ACC112 (cell line): Measurements from ENCODE around the gene MACIR.

Experiments
- H2AFZ ChIP-seq: fragments of 200-600 bp; sonication (generic); one replicate; pipeline ENCODE4 v1.6.0; 2017; ENCODE audit warnings: antibody characterized with exemption, low read length; ENCODE audit not compliant: unreplicated experiment
- H3K27ac ChIP-seq: fragments of 200-600 bp; sonication (generic); 2 replicates; pipeline ENCODE4 v1.5.1; 2014; ENCODE audit warnings: low read depth, mild to moderate bottlenecking, antibody characterized with exemption, low read length, moderate library complexity
- H3K27me3 ChIP-seq: fragments of 200-600 bp; sonication (generic); 2 replicates; pipeline ENCODE4 v1.6.1; 2014; ENCODE audit warnings: mild to moderate bottlenecking, antibody characterized with exemption, low read length, moderate library complexity, mixed read lengths; ENCODE audit not compliant: insufficient read depth
- H3K36me3 ChIP-seq: fragments of 200-600 bp; sonication (generic); 2 replicates; pipeline ENCODE4 v1.6.1; 2016; ENCODE audit warnings: mild to moderate bottlenecking, antibody characterized with exemption, low read length, moderate library complexity, mixed read lengths; ENCODE audit not compliant: insufficient read depth
- H3K4me1 ChIP-seq: fragments of 200-600 bp; sonication (generic); one replicate; pipeline ENCODE4 v1.6.1; 2016; ENCODE audit warnings: low read length, mixed read lengths; ENCODE audit not compliant: insufficient read depth, unreplicated experiment, control insufficient read depth
- H3K4me3 ChIP-seq: fragments of 200-600 bp; sonication (generic); 2 replicates; pipeline ENCODE4 v1.5.1; 2014; ENCODE audit warnings: mild to moderate bottlenecking, low read depth, low read length
- H3K79me2 ChIP-seq: fragments of 200-600 bp; sonication (generic); one replicate; pipeline ENCODE4 v1.6.0; 2016; ENCODE audit warnings: low read length; ENCODE audit not compliant: control insufficient read depth, unreplicated experiment, insufficient read depth

MACIR gene

DNA sequence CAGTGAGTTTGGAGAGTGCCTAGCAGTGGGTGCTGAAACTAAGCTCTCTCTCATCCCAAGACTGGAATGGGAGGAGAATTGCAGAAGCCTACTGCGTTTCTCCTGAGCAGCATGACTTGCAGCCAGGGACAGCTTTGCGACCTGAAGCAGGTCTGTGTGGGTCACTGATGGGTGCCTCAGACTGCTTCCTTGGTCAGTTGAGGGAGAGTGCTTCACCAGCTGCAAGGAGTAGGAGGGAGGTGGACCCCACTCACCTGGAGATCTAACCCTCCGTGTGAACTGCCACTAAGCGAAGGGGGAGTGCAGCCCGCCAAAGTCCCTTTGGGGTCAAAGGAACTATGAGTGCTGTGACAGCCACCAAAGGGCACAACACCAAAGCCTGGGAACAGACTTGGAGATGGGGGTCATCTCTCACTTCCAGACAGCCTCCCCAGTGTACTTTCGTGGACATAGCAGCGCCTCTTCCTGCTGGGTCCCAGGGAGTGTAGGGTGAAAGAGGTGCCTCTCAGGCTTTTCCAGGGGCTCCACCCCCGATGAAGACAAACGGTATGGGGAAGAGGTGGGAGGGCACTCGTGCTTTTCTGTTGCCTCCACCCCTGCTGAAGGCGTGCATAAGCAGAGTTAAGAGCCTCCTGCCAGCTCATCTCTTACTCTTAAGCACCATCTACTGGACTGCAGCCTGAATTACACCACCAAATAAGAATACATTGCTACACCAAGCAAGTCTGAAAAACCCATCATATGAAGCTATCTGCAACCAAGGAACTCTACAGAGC, 34.3 kb upstream of the MACIR start:
- Histone ChIP-seq H2AFZ (no peak overlapping the region), H3K27me3 (no peaks in the 10 kb centered on the region), H3K4me1 (peaks cover 4% of the 10 kb centered on the region), H3K79me2 (no peaks in the 10 kb centered on the region), H3K36me3 (no peaks in the 10 kb centered on the region), H3K4me3 (no peak overlapping the region), H3K27ac (no peak overlapping the region)

DNA sequence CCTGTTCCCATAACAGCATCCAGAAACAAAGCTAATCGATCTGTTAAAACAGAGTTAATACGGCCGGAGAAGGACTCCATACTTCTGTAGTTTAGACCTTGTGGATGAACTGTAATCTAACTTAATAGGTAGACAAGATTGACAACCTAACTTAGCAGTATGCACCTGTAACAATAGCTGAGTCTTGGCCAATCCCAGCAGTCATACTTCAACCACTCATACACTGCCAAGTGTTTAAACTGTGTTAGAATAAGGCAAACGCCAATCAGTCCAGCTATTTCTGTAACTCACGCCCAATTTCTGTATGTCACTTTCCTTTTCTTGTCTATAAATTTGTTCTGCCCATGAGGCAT, 33.7 kb upstream of the MACIR start:
- no peak overlapping the region for H3K4me3 ChIP-seq
- H2AFZ ChIP-seq = no peak overlapping the region

DNA sequence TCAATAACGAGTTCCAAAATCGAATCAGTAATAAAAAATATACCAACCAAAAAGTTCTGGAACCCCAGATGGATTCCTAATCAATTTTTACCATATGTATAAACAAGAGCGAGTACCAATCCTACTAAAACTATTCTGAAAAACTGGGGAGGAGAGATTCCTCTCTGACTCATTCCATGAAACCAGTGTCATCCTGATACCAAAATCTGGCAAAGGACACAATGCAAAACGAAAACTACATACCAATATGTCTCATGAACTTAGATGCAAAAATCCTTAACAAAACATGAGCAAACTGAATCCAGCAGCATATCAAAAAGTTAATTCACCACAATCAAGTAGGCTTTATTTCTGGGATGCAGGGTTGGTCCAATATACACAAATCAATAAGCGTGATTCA, 30.5 kb upstream of the MACIR start:
- H3K36me3 ChIP-seq = no peaks in the 10 kb centered on the region
- no peaks in the 10 kb centered on the region for H3K79me2 ChIP-seq

More for the DNA sequence above, 33.7 kb upstream of the MACIR start:
- Histone ChIP-seq H3K27ac (no peak overlapping the region), H3K27me3 (no peaks in the 10 kb centered on the region), H3K4me1 (peaks cover 4% of the 10 kb centered on the region), H3K79me2 (no peaks in the 10 kb centered on the region), H3K36me3 (no peaks in the 10 kb centered on the region)

DNA sequence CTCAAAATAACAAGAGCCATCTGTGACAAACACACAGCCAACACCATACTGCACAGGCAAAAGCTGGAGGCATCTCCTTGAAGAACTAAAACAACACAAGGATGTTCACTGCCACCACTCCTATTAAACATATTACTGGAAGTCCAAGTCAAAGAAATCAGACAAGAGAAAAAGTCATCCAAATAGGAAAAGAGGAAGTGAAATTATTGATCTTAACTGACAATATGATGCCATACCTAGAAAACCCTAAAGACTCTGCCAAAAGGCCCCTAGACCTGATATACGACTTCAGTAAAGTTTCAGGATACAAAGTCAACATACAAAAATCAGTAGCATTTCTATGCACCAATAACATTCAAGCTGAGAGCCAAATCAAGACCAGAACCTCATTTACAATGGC, 30.0 kb upstream of the MACIR start:
- Histone ChIP-seq H3K27me3 (no peaks in the 10 kb centered on the region), H3K4me3 (no peak overlapping the region)

More for the DNA sequence above, 30.5 kb upstream of the MACIR start:
- Histone ChIP-seq H3K4me3 (no peak overlapping the region), H3K4me1 (peaks cover 4% of the 10 kb centered on the region), H2AFZ (no peak overlapping the region), H3K27me3 (no peaks in the 10 kb centered on the region), H3K27ac (no peak overlapping the region)

DNA sequence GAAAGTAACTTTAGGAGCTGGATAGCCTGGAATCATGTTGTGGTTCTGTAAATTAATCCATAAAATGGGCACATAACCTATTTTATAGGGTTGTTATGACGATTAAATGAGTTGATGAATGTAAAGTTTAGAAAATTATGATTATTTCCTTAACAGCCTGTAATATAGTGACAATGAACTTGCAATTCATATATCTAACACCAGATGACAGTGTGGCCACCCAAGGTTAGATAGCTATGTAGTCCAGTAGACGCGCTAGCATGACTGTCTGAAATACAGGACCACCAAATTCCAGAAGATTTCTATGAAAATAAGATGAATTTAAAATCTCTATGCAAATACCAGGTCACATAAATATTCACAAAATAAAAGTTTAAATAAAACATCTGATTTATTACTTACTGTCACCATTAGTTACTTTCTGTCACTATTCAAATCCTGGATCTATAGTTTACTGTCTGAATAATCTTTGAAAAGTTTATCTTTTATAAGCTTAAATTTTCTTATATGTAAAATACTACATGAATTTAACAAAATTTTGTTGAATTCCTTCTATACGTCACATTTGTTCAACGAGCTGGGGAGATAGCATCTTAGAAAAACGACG, 26.1 kb upstream of the MACIR start:
- H3K4me3 ChIP-seq = no peak overlapping the region
- no peak overlapping the region for H3K27ac ChIP-seq
- no peak overlapping the region for H2AFZ ChIP-seq
- H3K79me2 ChIP-seq = no peaks in the 10 kb centered on the region
- H3K27me3 ChIP-seq = no peaks in the 10 kb centered on the region
- peaks cover 12% of the 10 kb centered on the region for H3K4me1 ChIP-seq
- no peaks in the 10 kb centered on the region for H3K36me3 ChIP-seq

More for the DNA sequence above, 30.0 kb upstream of the MACIR start:
- Histone ChIP-seq H3K27ac (no peak overlapping the region), H3K4me1 (peaks cover 4% of the 10 kb centered on the region), H3K36me3 (no peaks in the 10 kb centered on the region), H2AFZ (no peak overlapping the region), H3K79me2 (no peaks in the 10 kb centered on the region)

DNA sequence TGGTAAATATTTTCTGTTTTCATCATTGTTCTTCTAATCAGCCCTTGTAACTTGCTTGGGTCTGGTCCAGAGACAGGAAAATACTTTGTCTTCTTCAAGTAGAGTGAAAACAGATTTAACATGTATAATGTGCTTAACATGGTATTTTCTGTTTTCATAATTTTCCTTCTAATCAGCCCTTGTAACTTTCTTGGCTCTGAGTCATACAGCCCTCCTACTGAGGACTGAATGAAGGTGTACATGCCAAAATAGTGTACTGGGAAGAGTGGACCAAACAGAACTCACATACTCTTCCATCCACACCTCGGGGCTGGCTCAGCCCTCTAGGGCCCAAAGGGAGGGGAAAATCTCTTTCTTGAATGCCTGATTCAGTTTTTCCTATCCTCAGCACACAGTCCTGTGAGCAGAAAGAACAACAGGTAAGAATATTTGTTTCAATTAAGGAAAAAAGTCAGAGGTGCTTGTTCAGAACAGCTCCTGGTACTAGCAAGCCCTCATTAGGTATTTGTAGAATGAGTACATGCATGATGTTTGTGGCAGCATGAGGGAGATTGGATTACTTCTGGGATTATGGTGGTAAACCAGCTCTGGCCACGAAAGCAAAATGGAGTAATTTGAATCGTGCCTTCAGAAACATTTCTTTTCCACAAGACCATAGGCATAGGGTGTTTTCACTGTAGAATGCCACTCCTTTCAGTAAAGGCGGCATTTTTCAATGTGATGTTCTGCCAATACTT, 24.2 kb upstream of the MACIR start:
- Histone ChIP-seq H3K79me2 (no peaks in the 10 kb centered on the region), H3K36me3 (no peaks in the 10 kb centered on the region), H2AFZ (no peak overlapping the region), H3K27ac (no peak overlapping the region), H3K27me3 (no peaks in the 10 kb centered on the region), H3K4me1 (peaks cover 7% of the 10 kb centered on the region), H3K4me3 (no peak overlapping the region)

DNA sequence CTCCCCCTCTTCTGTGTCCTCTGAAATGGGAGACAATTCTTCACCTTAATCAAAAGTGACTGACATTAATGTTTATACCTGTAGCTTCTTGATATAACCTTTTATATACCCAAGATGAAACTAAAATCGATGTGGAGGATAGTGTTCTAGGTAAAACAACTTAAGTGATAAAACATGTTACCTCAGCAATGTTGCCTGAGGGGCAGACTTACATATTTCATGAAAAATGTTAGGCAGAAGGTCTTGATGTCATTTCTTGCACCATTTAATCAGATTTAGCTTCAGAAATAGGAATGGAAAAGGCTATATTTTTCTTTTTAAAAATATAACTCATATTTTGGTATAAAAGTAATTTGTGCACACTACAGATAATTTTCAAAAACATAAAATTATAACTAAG, 22.7 kb upstream of the MACIR start:
- Histone ChIP-seq H3K4me1 (peaks cover 7% of the 10 kb centered on the region), H3K79me2 (no peaks in the 10 kb centered on the region), H3K27me3 (no peaks in the 10 kb centered on the region), H3K36me3 (no peaks in the 10 kb centered on the region), H3K4me3 (no peak overlapping the region), H2AFZ (no peak overlapping the region), H3K27ac (no peak overlapping the region)

DNA sequence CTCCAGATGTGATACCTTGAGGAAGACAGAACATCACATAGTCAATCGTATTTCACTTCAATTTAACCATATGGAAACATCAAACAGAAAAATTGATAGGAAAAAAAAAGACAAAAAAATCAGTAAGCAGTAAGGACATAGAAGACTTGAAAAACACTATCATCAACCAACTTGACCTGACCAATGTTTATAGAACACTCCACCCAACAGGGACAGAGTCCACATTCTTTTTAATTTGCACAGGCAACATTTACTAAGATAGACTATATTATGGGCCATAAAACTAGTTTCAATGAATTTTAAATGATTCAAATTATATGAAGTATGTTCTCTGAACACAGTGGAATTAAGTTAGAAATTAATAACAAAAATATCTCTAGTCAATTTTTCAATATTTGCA, 20.8 kb upstream of the MACIR start:
- Histone ChIP-seq H3K27ac (no peak overlapping the region), H2AFZ (no peak overlapping the region), H3K36me3 (no peaks in the 10 kb centered on the region), H3K79me2 (no peaks in the 10 kb centered on the region), H3K4me3 (no peak overlapping the region), H3K4me1 (peaks cover 7% of the 10 kb centered on the region), H3K27me3 (no peaks in the 10 kb centered on the region)

DNA sequence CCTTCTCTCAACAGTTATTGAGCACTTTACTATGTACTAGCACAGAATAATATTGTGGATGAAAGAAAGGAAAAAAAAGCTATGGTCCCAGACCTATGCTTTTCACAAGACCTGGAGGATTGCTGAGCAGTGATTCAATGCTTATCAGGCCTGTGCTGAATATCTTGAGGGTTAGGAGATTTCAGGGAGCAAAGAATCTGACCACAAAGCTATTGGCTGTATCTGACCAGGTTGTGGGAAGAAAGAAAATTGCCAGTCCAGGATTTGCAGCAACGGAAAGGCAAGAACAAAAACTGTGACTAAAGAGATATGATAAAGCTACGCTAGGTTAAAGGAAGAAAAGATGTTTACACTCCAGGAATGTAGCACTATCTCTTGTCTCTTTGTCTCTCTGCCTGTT, 14.9 kb upstream of the MACIR start:
- H3K4me1 ChIP-seq = no peaks in the 10 kb centered on the region
- H3K79me2 ChIP-seq = no peaks in the 10 kb centered on the region
- no peak overlapping the region for H3K27ac ChIP-seq
- H3K36me3 ChIP-seq = no peaks in the 10 kb centered on the region
- no peaks in the 10 kb centered on the region for H3K27me3 ChIP-seq
- no peak overlapping the region for H3K4me3 ChIP-seq
- no peak overlapping the region for H2AFZ ChIP-seq

DNA sequence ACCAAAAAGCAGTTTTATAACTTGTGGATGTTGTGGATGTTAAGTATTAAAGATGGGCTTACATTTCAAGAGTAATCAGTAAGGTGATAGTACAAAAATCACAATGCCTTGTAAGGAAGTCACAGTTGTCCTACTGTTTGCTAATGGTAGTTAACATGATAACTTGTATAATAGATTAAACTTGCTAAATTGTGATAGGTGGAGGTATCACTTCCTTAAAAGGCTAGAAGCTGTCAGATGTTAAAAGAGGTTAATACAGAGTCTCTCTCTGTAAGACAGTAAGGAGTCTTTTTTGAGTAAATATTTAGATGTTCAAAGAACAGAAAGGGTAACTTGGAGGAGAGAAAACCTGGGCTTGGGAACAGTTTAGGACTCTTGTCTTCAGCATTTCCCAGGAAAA, 14.2 kb upstream of the MACIR start:
- Histone ChIP-seq H2AFZ (no peak overlapping the region), H3K27ac (no peak overlapping the region), H3K4me1 (no peaks in the 10 kb centered on the region), H3K4me3 (no peak overlapping the region), H3K27me3 (no peaks in the 10 kb centered on the region), H3K79me2 (no peaks in the 10 kb centered on the region), H3K36me3 (no peaks in the 10 kb centered on the region)

DNA sequence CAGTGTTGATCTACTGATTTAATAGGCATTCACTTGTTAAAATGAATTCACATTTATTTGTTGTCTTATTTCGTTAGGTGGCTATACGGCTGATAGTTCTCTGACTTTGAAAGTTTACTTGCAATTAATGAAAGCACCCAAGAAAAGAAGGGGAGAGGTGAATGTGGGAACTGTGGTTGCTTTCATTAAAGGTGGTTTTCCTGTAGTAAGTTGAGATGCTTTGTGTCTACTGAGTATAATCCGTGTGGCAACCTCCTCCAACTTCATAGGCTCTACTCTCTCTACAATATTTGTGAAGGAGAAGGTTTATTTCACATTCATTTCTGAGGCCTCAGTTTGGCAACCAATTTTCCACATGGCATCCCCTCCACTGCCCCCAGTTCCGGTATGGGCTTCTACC, 12.8 kb upstream of the MACIR start:
- Histone ChIP-seq H3K4me3 (no peak overlapping the region), H2AFZ (no peak overlapping the region), H3K79me2 (no peaks in the 10 kb centered on the region), H3K27me3 (no peaks in the 10 kb centered on the region), H3K27ac (no peak overlapping the region), H3K36me3 (no peaks in the 10 kb centered on the region), H3K4me1 (no peaks in the 10 kb centered on the region)
